WERI-Rb-1 (cell line): ENCODE measurements around the gene STUM.

Source experiments
- DNase-seq: peaks from one replicate; pipeline ENCODE4 v3.0.0-alpha.2; 2020
- H3K27ac ChIP-seq: fragments of 250-450 bp; sonication (Bioruptor Pico); 2 replicates; pipeline ENCODE4 v1.5.1; 2020; ENCODE audit warnings: mild to moderate bottlenecking, moderate library complexity
- H3K27me3 ChIP-seq: fragments of 250-450 bp; sonication (Bioruptor Pico); 2 replicates; pipeline ENCODE4 v1.5.1; 2021; ENCODE audit warnings: mild to moderate bottlenecking, low read depth, moderate library complexity; ENCODE audit not compliant: insufficient read depth, severe bottlenecking
- H3K36me3 ChIP-seq: fragments of 250-450 bp; sonication (Bioruptor Pico); 2 replicates; pipeline ENCODE4 v1.5.1; 2020; ENCODE audit warnings: mild to moderate bottlenecking, moderate library complexity
- H3K4me3 ChIP-seq: 2 replicates; pipeline ENCODE4 v1.5.1; 2011; ENCODE audit warnings: low read depth, mild to moderate bottlenecking, control low read depth, low read length
- H3K9me3 ChIP-seq: fragments of 250-450 bp; sonication (Bioruptor Pico); 2 replicates; pipeline ENCODE4 v1.5.1; 2021; ENCODE audit warnings: mild to moderate bottlenecking, moderate library complexity; ENCODE audit not compliant: severe bottlenecking
- TF ChIP-seq, protein P1 (sequence below): IDR thresholded peaks from 2 replicates; pipeline ENCODE4 v1.5.1; 2011; ENCODE audit warnings: low read depth, mild to moderate bottlenecking, control low read depth, inconsistent platforms, low read length

Gene STUM

DNA sequence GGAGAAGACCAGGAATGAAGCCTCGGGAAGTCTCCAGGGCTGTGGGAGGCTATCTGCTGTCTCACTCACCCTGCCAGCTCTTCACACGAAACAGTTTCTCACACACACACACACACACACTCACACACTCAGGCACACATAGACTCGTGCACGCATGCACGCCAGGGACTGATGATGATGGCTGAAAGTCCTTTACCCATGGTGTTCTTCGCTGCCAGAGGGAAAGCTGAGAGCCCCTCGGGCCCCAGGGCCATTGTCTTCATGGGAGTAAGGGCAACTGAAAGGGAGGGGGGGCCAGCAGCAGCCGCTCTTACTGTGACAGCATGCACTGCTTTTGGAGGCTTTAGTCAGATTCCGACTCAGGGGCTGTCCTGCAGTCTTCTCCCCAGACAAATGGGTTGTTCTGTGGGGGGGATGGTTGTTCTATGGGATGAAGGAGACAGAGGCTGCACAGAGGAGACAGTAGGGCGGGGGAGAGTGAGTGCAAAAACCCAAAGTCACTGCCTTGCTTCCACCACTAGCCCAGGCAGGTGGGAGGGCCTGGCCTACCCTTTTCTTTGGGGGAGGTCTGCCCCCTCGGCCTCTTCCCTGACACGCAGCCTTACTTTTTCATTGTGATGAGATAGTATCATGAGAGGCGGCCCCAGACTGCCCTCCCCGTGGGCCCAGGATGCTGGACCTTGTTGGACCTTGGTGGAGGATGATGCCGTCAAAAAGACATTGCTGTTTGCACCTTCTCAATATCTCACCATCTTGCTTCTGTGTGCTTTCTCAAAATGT is 29.0 kb downstream of the STUM start:
- Histone ChIP-seq H3K36me3 (no peaks in the 10 kb centered on the region), H3K27ac (no peak overlapping the region), H3K9me3 (no peaks in the 10 kb centered on the region), H3K27me3 (no peaks in the 10 kb centered on the region), H3K4me3 (no peak overlapping the region)
- DNase-seq, result no peak
- TF ChIP-seq, protein P1, sequence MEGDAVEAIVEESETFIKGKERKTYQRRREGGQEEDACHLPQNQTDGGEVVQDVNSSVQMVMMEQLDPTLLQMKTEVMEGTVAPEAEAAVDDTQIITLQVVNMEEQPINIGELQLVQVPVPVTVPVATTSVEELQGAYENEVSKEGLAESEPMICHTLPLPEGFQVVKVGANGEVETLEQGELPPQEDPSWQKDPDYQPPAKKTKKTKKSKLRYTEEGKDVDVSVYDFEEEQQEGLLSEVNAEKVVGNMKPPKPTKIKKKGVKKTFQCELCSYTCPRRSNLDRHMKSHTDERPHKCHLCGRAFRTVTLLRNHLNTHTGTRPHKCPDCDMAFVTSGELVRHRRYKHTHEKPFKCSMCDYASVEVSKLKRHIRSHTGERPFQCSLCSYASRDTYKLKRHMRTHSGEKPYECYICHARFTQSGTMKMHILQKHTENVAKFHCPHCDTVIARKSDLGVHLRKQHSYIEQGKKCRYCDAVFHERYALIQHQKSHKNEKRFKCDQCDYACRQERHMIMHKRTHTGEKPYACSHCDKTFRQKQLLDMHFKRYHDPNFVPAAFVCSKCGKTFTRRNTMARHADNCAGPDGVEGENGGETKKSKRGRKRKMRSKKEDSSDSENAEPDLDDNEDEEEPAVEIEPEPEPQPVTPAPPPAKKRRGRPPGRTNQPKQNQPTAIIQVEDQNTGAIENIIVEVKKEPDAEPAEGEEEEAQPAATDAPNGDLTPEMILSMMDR, result no peak

DNA sequence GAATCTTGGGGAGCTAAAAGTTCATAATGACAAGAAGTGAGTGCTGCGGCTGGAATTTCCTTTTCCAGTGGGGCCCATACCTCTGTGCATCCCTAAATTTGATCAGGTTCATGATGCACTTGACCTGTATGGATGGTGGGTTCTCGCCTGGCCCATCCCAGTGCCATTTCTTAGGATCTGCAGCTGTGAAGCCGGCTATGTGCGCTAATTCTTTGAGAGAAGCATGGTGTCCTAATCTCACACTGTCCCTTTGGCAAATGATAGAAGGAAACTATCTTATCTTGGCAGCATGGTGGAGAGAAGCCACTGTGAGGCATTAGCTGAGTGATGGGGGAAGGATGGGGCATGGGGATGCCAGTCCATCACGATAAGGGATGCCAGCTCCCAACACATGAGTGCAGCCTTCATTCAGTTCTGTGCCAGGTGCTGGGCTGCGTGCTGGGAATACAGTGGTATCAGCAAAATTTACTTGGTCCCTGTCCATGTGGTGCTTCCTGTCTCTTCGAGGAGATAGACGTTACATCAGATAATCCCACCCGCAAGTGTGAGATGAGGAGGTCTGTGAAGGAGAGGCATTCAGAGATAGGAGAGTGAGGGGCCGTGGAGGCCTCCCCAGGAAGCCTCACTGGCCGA is 30.5 kb downstream of the STUM start:
- Histone ChIP-seq H3K27ac (no peak overlapping the region), H3K27me3 (no peaks in the 10 kb centered on the region), H3K9me3 (no peaks in the 10 kb centered on the region), H3K36me3 (no peaks in the 10 kb centered on the region), H3K4me3 (no peak overlapping the region)
- DNase-seq, result no peak
- TF ChIP-seq, protein P1, result no peak

DNA sequence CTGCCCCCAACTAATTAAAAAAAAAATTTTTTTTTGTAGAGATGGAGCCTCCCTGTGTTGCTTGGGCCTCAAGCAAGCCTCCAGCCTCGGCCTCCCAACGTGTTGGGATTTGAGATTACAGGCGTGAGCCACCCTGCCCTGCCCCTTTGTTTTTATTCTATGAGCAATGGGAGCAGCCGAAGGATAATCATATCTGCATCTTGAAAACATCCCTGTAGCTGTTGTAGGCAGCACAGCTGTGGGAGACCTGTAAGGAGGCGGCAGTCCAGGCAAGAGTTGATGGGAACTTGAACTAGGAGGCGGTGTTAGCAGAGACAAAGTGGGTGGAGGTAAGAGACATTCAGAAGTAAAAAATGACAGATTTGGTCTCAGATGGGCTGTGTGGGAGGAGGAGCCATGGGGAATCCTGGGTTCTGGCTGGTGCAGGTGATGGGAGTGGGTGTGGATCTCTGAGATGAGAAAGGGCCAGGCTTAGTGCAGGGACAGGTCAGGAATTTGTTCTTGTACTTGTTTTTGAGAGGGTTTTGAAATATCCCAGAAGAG is 31.3 kb downstream of the STUM start:
- Histone ChIP-seq H3K27ac (no peak overlapping the region), H3K27me3 (no peaks in the 10 kb centered on the region), H3K9me3 (no peaks in the 10 kb centered on the region), H3K4me3 (no peak overlapping the region), H3K36me3 (no peaks in the 10 kb centered on the region)
- DNase-seq, result no peak
- TF ChIP-seq, protein P1, result no peak

DNA sequence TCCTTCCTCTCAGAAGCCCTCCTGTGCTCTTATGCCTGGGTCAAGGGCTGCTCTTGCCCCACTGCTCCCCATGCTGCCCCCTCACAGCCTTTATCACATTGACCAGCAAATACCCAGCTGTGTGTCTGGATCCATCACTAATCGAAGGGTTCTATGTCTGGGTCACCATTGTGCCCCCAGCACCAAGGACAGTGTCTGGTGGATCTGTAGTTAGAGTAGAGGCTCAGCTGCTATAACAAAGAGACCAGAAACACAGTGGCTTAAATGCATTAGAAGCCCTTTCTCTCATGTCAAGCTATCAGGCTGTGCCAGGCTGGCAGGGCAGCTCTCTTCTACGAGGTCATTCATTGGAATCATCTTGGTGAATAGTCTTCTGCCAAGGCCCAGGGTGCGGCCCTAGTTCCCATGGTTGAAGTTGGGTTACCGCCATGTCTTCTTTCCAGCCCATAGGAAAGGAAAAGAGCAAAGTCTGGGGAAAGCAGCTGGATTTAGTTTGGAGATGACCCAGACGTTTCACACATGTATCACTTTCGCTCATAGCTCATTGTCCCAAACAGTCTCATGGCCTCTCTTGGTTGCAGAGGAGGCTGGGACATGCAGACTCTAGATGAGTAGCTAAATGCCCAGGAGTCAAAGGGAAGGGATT is 32.2 kb downstream of the STUM start:
- no peaks in the 10 kb centered on the region for H3K36me3 ChIP-seq
- no peak overlapping the region for H3K27ac ChIP-seq
- H3K27me3 ChIP-seq, result no peaks in the 10 kb centered on the region
- TF ChIP-seq, protein P1, result no peak
- H3K9me3 ChIP-seq, result no peaks in the 10 kb centered on the region
- H3K4me3 ChIP-seq, result no peak overlapping the region
- DNase-seq, result no peak

DNA sequence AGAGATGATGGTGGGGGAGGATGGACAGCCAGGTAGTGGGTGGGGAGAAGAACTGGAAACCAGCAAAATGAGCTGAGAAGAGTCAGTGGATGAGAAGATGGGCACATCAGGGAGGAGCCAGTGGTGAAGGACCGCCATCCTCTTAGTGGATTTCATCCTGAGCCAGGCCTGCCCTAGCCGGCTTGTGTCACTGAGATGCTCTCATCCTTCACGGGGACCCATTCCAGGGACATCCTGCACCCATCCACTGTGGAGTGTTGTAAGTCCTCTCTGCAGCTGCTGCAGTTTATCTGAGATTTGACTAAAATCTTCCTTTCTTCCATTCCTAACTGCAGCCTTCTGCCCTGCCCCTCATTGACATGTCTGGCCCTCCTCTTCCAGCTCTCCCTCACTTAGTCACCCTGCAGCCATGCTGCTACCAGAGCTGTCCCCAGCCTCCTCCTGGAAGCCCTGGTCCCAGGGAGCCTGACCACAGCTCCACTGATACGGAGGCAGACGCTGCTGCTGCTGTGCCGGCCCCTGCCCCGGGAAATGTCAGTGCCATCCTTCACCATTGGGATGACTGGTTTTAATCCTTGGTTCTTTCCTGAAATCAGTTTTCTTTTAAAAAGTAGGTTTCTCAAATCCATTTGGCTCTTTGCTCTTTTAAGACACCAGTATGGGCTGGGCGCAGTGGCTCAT is 33.2 kb downstream of the STUM start:
- no peak overlapping the region for H3K4me3 ChIP-seq

More for the DNA sequence above, 33.2 kb downstream of the STUM start:
- no peak overlapping the region for H3K27ac ChIP-seq
- H3K9me3 ChIP-seq, result no peaks in the 10 kb centered on the region
- TF ChIP-seq, protein P1, result no peak
- H3K36me3 ChIP-seq, result no peaks in the 10 kb centered on the region
- no peaks in the 10 kb centered on the region for H3K27me3 ChIP-seq
- DNase-seq, result no peak
